ENCODE results near the gene TPRA1. TPM values are rescaled to one million over a fixed set of nuclear protein-coding genes. Genes with fewer than 3 reads are reported as not detected.

TPRA1 gene
- total RNA-seq (35.4 and 47.4 TPM in 2 replicates), polyA plus RNA-seq (17.5 and 17.9 TPM in 2 replicates), polyA minus RNA-seq (ENCODE audit: low replicate concordance) (58.0 and 74.1 TPM in 2 replicates)
- polyA plus RNA-seq (2012) = 22.7 and 25.0 TPM in 2 replicates

DNA sequence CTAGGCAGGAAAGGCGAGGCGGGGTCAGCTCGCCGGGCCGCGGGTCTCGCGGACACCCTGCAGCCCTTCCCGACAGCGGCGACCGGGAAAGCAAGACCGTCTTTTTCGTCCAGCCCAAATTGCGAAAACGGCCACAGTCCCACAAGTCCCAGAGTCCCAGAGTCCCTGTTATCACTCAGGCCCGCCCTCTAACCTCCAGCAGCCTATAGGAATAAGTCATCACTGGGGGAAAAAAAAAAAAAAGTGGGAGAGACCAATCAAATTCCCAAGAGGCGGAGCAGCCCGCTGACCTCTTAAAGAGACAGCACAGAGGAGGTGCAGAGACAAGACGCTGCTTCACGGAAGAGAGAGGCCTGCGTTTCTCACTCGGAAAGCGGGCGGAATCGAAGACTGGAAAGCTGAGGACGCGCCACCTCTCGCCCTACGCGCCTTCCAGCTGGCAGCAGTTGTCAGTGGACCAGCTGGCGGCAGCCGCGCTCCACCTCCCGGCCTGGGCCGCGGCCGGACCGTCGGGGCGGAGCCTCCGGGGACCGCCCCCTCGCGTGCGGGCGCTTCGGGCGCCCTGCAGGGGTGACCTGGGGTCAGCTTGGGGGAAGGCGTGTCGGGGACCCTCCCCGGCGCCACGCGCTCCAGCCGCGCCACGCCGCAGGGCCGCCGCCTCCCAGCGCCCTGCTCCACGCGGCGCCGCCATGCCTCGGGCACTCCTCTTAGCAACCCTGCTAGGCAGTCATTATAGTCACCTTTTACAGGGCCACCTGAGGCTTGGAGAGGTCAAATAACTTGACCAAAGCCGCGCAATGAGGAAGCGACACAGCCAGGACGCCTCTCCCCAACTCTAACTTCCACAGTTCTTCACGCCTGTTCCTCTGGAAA, at the start of gene TPRA1:
TSS of gene TPRA1 (minus strand) at position 141 of the 873 bp plus-strand sequence. CDS start 10,587 bp downstream, outside the sequence.
- H3K4me2 ChIP-seq (ENCODE audit: extremely low read depth, insufficient read depth, low read length) = peak within 1 kb of the TSS; percentile 97
- TF ChIP-seq, protein P1, sequence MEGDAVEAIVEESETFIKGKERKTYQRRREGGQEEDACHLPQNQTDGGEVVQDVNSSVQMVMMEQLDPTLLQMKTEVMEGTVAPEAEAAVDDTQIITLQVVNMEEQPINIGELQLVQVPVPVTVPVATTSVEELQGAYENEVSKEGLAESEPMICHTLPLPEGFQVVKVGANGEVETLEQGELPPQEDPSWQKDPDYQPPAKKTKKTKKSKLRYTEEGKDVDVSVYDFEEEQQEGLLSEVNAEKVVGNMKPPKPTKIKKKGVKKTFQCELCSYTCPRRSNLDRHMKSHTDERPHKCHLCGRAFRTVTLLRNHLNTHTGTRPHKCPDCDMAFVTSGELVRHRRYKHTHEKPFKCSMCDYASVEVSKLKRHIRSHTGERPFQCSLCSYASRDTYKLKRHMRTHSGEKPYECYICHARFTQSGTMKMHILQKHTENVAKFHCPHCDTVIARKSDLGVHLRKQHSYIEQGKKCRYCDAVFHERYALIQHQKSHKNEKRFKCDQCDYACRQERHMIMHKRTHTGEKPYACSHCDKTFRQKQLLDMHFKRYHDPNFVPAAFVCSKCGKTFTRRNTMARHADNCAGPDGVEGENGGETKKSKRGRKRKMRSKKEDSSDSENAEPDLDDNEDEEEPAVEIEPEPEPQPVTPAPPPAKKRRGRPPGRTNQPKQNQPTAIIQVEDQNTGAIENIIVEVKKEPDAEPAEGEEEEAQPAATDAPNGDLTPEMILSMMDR (conservative IDR thresholded peaks at IDR 0.05 in 1 of 2, IDR thresholded peaks at IDR 0.05 in 1 of 2; ENCODE audit: low read depth in 1 of 2, low read length in 2 of 2) = no peak
- no peak for TF ChIP-seq EZH2 (IDR thresholded peaks at IDR 0.05; ENCODE audit: low read length, missing control alignments)
- peak within 1 kb of the TSS; percentile 83 for H2AFZ ChIP-seq (ENCODE audit: low read length)
- no peaks in the 10 kb centered on the region for H3K27me3 ChIP-seq (ENCODE audit: control insufficient read depth, insufficient read depth, low read length)
- peak within 1 kb of the TSS; percentile 78 for H3K27ac ChIP-seq (ENCODE audit: insufficient read depth, low read length)
- H3K9me3 ChIP-seq (ENCODE audit: control insufficient read depth, insufficient read depth, low read depth, low read length) = no peaks in the 10 kb centered on the region
- H3K9ac ChIP-seq (ENCODE audit: insufficient read depth, low read length) = peak within 1 kb of the TSS; percentile 94
- no peaks in the 10 kb centered on the region for H3K36me3 ChIP-seq (ENCODE audit: control insufficient read depth, insufficient read depth, low read length)
- no peaks in the 10 kb centered on the region for H4K20me1 ChIP-seq (ENCODE audit: control insufficient read depth, extremely low read depth, insufficient read depth, low read length)
- H3K4me3 ChIP-seq (replicated peaks in 1 of 4; ENCODE audit: control extremely low read depth in 1 of 4, insufficient read depth in 1 of 4, low read depth in 3 of 4, low read length in 4 of 4) = peak within 1 kb of the TSS; percentile 76 to 88 (median 82)
- H3K4me1 ChIP-seq (ENCODE audit: control insufficient read depth, extremely low read depth, insufficient read depth, low read length) = peaks cover 17% of the 10 kb centered on the region
- peaks cover 40% of the 10 kb centered on the region for H3K79me2 ChIP-seq (ENCODE audit: control insufficient read depth, insufficient read depth, low read length)
- DNase-seq (ENCODE audit: low read depth in 2 of 2) = peak; percentile 97 to 98

DNA sequence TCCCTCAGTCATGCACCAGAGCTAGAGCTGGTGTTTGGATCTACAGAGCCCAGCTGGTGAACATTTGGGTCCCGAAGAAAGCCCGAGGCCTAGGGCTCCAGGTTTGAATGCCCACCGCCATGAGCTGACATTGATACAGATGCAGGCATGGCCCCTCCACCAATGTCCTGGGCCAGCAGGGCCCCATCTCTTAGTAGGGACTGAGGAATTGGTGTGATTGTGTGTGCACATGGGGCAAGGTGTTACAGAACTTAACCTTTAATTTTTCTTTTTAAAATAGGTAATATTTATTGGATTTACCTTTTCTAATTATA, 49.5 kb upstream of the TPRA1 start:
- H3K27ac ChIP-seq (ENCODE audit: insufficient read depth, low read length) = no peak overlapping the region
- H3K4me3 ChIP-seq (replicated peaks in 1 of 4; ENCODE audit: control extremely low read depth in 1 of 4, insufficient read depth in 1 of 4, low read depth in 3 of 4, low read length in 4 of 4) = no peak overlapping the region
- no peaks in the 10 kb centered on the region for H3K9me3 ChIP-seq (ENCODE audit: control insufficient read depth, insufficient read depth, low read depth, low read length)
- DNase-seq (ENCODE audit: low read depth in 2 of 2) = no peak
- H4K20me1 ChIP-seq (ENCODE audit: control insufficient read depth, extremely low read depth, insufficient read depth, low read length) = no peaks in the 10 kb centered on the region
- peaks cover 5% of the 10 kb centered on the region for H3K27me3 ChIP-seq (ENCODE audit: control insufficient read depth, insufficient read depth, low read length)
- no peaks in the 10 kb centered on the region for H3K4me1 ChIP-seq (ENCODE audit: control insufficient read depth, extremely low read depth, insufficient read depth, low read length)
- H3K79me2 ChIP-seq (ENCODE audit: control insufficient read depth, insufficient read depth, low read length) = no peaks in the 10 kb centered on the region
- H3K36me3 ChIP-seq (ENCODE audit: control insufficient read depth, insufficient read depth, low read length) = no peaks in the 10 kb centered on the region
- no peak overlapping the region for H3K4me2 ChIP-seq (ENCODE audit: extremely low read depth, insufficient read depth, low read length)
- H2AFZ ChIP-seq (ENCODE audit: low read length) = no peak overlapping the region
- H3K9ac ChIP-seq (ENCODE audit: insufficient read depth, low read length) = no peak overlapping the region
- no peak for TF ChIP-seq EZH2 (IDR thresholded peaks at IDR 0.05; ENCODE audit: low read length, missing control alignments)

DNA sequence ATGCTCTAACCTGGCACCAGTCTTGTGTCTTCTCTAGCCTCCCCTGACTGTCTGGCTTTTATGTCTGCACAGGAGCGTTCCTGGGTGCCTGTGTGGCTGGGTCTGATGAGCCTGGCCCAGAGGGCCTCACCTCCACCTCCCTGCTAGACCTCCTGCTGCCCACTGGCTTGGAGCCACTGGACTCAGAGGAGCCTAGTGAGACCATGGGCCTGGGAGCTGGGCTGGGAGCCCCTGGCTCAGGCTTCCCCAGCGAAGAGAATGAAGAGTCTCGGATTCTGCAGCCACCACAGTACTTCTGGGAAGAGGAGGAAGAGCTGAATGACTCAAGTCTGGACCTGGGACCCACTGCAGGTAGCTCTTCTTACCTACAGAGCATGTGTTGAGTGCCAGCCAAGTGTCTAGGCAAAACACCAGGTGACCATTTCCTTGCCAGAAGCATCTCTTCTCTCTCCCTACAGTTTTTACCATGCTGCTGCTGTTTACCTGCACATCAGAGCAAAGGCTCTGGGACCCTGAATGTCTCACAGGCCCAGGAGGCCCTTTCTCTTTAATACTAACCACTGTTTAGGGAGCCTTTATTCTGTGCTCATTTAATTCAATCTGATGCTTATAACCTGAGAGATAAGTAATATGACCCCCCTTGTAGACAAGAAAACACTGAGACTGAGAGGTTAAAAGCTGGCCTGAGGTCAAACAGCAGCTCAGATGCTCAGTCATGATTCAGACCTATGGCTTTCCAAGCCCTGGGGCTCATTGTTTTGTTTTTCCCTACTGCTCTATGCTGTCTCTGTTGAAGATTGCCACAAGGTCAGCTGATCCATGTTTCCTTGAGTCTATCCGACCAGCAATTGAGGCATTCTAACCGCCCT, 48.9 kb upstream of the TPRA1 start:
- TF ChIP-seq, protein P1 (conservative IDR thresholded peaks at IDR 0.05 in 1 of 2, IDR thresholded peaks at IDR 0.05 in 1 of 2; ENCODE audit: low read depth in 1 of 2, low read length in 2 of 2) = no peak
- TF ChIP-seq EZH2 (IDR thresholded peaks at IDR 0.05; ENCODE audit: low read length, missing control alignments) = no peak
- Histone ChIP-seq H2AFZ (ENCODE audit: low read length) (no peak overlapping the region), H3K4me2 (ENCODE audit: extremely low read depth, insufficient read depth, low read length) (no peak overlapping the region), H3K27me3 (ENCODE audit: control insufficient read depth, insufficient read depth, low read length) (peaks cover 1% of the 10 kb centered on the region), H3K9ac (ENCODE audit: insufficient read depth, low read length) (no peak overlapping the region), H3K9me3 (ENCODE audit: control insufficient read depth, insufficient read depth, low read depth, low read length) (no peaks in the 10 kb centered on the region), H3K36me3 (ENCODE audit: control insufficient read depth, insufficient read depth, low read length) (no peaks in the 10 kb centered on the region), H4K20me1 (ENCODE audit: control insufficient read depth, extremely low read depth, insufficient read depth, low read length) (no peaks in the 10 kb centered on the region), H3K27ac (ENCODE audit: insufficient read depth, low read length) (no peak overlapping the region), H3K4me3 (replicated peaks in 1 of 4; ENCODE audit: control extremely low read depth in 1 of 4, insufficient read depth in 1 of 4, low read depth in 3 of 4, low read length in 4 of 4) (no peak overlapping the region), H3K4me1 (ENCODE audit: control insufficient read depth, extremely low read depth, insufficient read depth, low read length) (no peaks in the 10 kb centered on the region), H3K79me2 (ENCODE audit: control insufficient read depth, insufficient read depth, low read length) (no peaks in the 10 kb centered on the region)
- DNase-seq (ENCODE audit: low read depth in 2 of 2) = peak in 1 of 2 donors; percentile 33
